H1 (cell line): Measurements from ENCODE around the gene FBLN2. TPM values are rescaled to one million over a fixed set of nuclear protein-coding genes. Genes with fewer than 3 reads are reported as not detected.

Source experiments
- CTCF ChIA-PET: fragments of 300-600 bp; sonication (Branson Sonifier 250); formaldehyde crosslinking; loops from one replicate; lab custom pipeline; 2021; ENCODE audit not compliant: partially characterized antibody; lab: Charles Lee
- POLR2A ChIA-PET: fragments of 300-600 bp; sonication (Branson Sonifier 250); formaldehyde crosslinking; loops from one replicate; lab custom pipeline; 2021; ENCODE audit warnings: inconsistent platforms; ENCODE audit not compliant: partially characterized antibody; lab: Charles Lee
- DNase-seq, 2 experiments: peaks; one replicate each; pipeline versions ENCODE4 v3.0.0 to v3.0.0-alpha.2; 2010 to 2022; ENCODE audit warnings: low spot score in 2 of 2, low read depth in 1 of 2, mixed read lengths in 1 of 2
- FAIRE-seq: peaks from 2 replicates; lab custom pipeline; 2011; peaks lifted over from hg19 to GRCh38; lab: Jason Lieb, UNC
- H2AFZ ChIP-seq: 2 replicates; pipeline ENCODE4 v1.8.1; 2012; ENCODE audit warnings: low read length, inconsistent platforms
- H2AK5ac ChIP-seq: 2 replicates; pipeline ENCODE4 v1.6.1; 2013; ENCODE audit warnings: low read depth, low read length
- H2BK120ac ChIP-seq: replicated peaks from 2 replicates; pipeline ENCODE3; 2013; ENCODE audit warnings: low read depth, low read length, inconsistent platforms
- H2BK12ac ChIP-seq: 2 replicates; pipeline ENCODE4 v1.6.1; 2013; ENCODE audit warnings: low read depth, low read length
- H2BK15ac ChIP-seq: 2 replicates; pipeline ENCODE4 v1.6.1; 2013; ENCODE audit warnings: low read length
- H2BK20ac ChIP-seq: 2 replicates; pipeline ENCODE4 v1.6.1; 2013; ENCODE audit warnings: low read length
- H2BK5ac ChIP-seq: 2 replicates; pipeline ENCODE4 v1.6.1; 2013; ENCODE audit warnings: low read depth, low read length
- H3K14ac ChIP-seq: 2 replicates; pipeline ENCODE4 v1.6.1; 2013; ENCODE audit warnings: inconsistent platforms; ENCODE audit not compliant: insufficient read length
- H3K18ac ChIP-seq: 2 replicates; pipeline ENCODE4 v1.6.1; 2013; ENCODE audit warnings: low read length; ENCODE audit errors: extremely low read depth
- H3K23ac ChIP-seq: 2 replicates; pipeline ENCODE4 v1.6.1; 2013; ENCODE audit warnings: inconsistent platforms; ENCODE audit not compliant: insufficient read length
- H3K23me2 ChIP-seq: 2 replicates; pipeline ENCODE4 v1.6.1; 2013; ENCODE audit warnings: low read depth, low read length
- H3K27ac ChIP-seq: 2 replicates; pipeline ENCODE4 v1.6.1; 2011; ENCODE audit warnings: low read depth, low read length, inconsistent platforms
- H3K27me3 ChIP-seq, 4 experiments: replicated peaks in 1 of 4; 1 replicate in 1 of 4; 2 replicates in 3 of 4; pipeline versions ENCODE4 v1.6.1 to v1.8.1; 2011 to 2013; ENCODE audit warnings: low read length in 3 of 4, mild to moderate bottlenecking in 3 of 4, inconsistent platforms in 2 of 4, mixed read lengths in 2 of 4, moderate library complexity in 1 of 4; ENCODE audit not compliant: control insufficient read depth in 3 of 4, insufficient read depth in 3 of 4; ENCODE audit errors: extremely low read depth in 1 of 4
- H3K36me3 ChIP-seq, 4 experiments: 2 replicates each; pipeline versions ENCODE4 v1.6.1 to v1.8.1; 2011 to 2013; ENCODE audit warnings: mild to moderate bottlenecking in 4 of 4, low read length in 3 of 4, moderate library complexity in 2 of 4, control low read depth in 1 of 4, inconsistent platforms in 1 of 4; ENCODE audit not compliant: insufficient read depth in 4 of 4, control insufficient read depth in 2 of 4
- H3K4ac ChIP-seq: replicated peaks from 2 replicates; pipeline ENCODE3; 2013; ENCODE audit warnings: low read length, low read depth, mixed read lengths, inconsistent platforms; ENCODE audit not compliant: insufficient read length
- H3K4me1 ChIP-seq, 4 experiments: replicated peaks in 1 of 4; 1 replicate in 1 of 4; 2 replicates in 3 of 4; pipeline versions ENCODE4 v1.6.1 to v1.8.1; 2011 to 2013; ENCODE audit warnings: low read length in 3 of 4, inconsistent platforms in 2 of 4, mixed read lengths in 1 of 4; ENCODE audit not compliant: insufficient read depth in 4 of 4, control insufficient read depth in 3 of 4
- H3K4me2 ChIP-seq, 2 experiments: 2 replicates each; pipeline versions ENCODE4 v1.6.1 to v1.8.1; 2011 to 2013; ENCODE audit warnings: low read depth in 2 of 2, low read length in 2 of 2, control low read depth in 1 of 2, inconsistent platforms in 1 of 2, mild to moderate bottlenecking in 1 of 2; ENCODE audit not compliant: insufficient read depth in 1 of 2
- H3K4me3 ChIP-seq, 4 experiments: fragments of 200-600, 300-600 bp in 1 of 4; sonication (generic), shearing (Covaris generic), sonication (Bioruptor Twin) in 1 of 4; 2 replicates each; pipeline versions ENCODE4 v1.5.1 to v1.8.1; 2011 to 2016; ENCODE audit warnings: low read length in 4 of 4, low read depth in 3 of 4, control low read depth in 2 of 4, inconsistent platforms in 2 of 4, mild to moderate bottlenecking in 2 of 4, mixed read lengths in 1 of 4, moderate library complexity in 1 of 4; ENCODE audit not compliant: insufficient read depth in 2 of 4; ENCODE audit errors: extremely low read depth in 1 of 4
- H3K56ac ChIP-seq: replicated peaks from 2 replicates; pipeline ENCODE3; 2013; ENCODE audit warnings: low read depth, mild to moderate bottlenecking, mixed read lengths, low read length, inconsistent platforms; ENCODE audit not compliant: insufficient read length
- H3K79me1 ChIP-seq: 2 replicates; pipeline ENCODE4 v1.6.1; 2013; ENCODE audit warnings: low read depth, low read length, control low read depth
- H3K79me2 ChIP-seq, 2 experiments: 2 replicates each; pipeline versions ENCODE4 v1.6.1 to v1.8.1; 2012 to 2013; ENCODE audit warnings: low read length in 2 of 2, mild to moderate bottlenecking in 2 of 2, inconsistent platforms in 1 of 2; ENCODE audit not compliant: insufficient read depth in 2 of 2, control insufficient read depth in 1 of 2
- H3K9ac ChIP-seq, 4 experiments: replicated peaks in 1 of 4; 1 replicate in 1 of 4; 2 replicates in 3 of 4; pipeline versions ENCODE4 v1.6.1 to v1.8.1; 2011 to 2013; ENCODE audit warnings: low read depth in 3 of 4, low read length in 3 of 4, control low read depth in 2 of 4, mild to moderate bottlenecking in 2 of 4, moderate library complexity in 2 of 4, inconsistent platforms in 1 of 4; ENCODE audit errors: extremely low read depth in 1 of 4
- H3K9me3 ChIP-seq, 2 experiments: 2 replicates each; pipeline versions ENCODE4 v1.6.1 to v1.8.1; 2012 to 2013; ENCODE audit warnings: mild to moderate bottlenecking in 2 of 2, moderate library complexity in 2 of 2, control low read depth in 1 of 2, inconsistent platforms in 1 of 2, low read depth in 1 of 2, low read length in 1 of 2, mixed read lengths in 1 of 2; ENCODE audit not compliant: insufficient read depth in 2 of 2
- H4K20me1 ChIP-seq, 2 experiments: replicated peaks in 1 of 2; 2 replicates each; pipeline versions ENCODE3 to v1.8.1; 2011 to 2013; ENCODE audit warnings: inconsistent platforms in 2 of 2, low read length in 2 of 2, mild to moderate bottlenecking in 1 of 2; ENCODE audit not compliant: insufficient read depth in 2 of 2, control insufficient read depth in 1 of 2
- H4K5ac ChIP-seq: 2 replicates; pipeline ENCODE4 v1.6.1; 2013; ENCODE audit warnings: low read length, low read depth, mixed read lengths, inconsistent platforms; ENCODE audit not compliant: insufficient read length
- H4K8ac ChIP-seq: 2 replicates; pipeline ENCODE4 v1.8.0; 2013; ENCODE audit warnings: mild to moderate bottlenecking, moderate library complexity, low read length, inconsistent platforms; ENCODE audit not compliant: insufficient read depth; ENCODE audit errors: extremely low read depth
- H4K91ac ChIP-seq: replicated peaks from 2 replicates; pipeline ENCODE3; 2013; ENCODE audit warnings: low read length, mixed read lengths, inconsistent platforms; ENCODE audit not compliant: insufficient read length
- HDAC2 ChIP-seq, 2 experiments: fragments of 300-600 bp in 1 of 2; sonication (generic) in 1 of 2; IDR thresholded peaks; 2 replicates each; pipeline ENCODE4 v1.6.1; 2011 to 2012; ENCODE audit warnings: low read depth in 2 of 2, low read length in 2 of 2, mild to moderate bottlenecking in 2 of 2, moderate library complexity in 2 of 2, borderline replicate concordance in 1 of 2, inconsistent platforms in 1 of 2
- JUN ChIP-seq: IDR thresholded peaks from 2 replicates; pipeline ENCODE4 v1.6.1; 2011; ENCODE audit warnings: low read depth, mild to moderate bottlenecking, improper control_type of control experiment, low read length
- JUND ChIP-seq: IDR thresholded peaks from 2 replicates; pipeline ENCODE4 v1.6.1; 2011; ENCODE audit warnings: mild to moderate bottlenecking, improper control_type of control experiment, low read length
- KDM1A ChIP-seq: fragments of 200-600, 300-600 bp; sonication (generic); IDR thresholded peaks from 2 replicates; pipeline ENCODE4 v1.7.1; 2016; ENCODE audit warnings: mild to moderate bottlenecking, low read length, borderline replicate concordance
- POLR2A ChIP-seq, 2 experiments: IDR thresholded peaks; 1 replicate in 1 of 2; 2 replicates in 1 of 2; pipeline ENCODE4 v1.6.1; 2011; ENCODE audit warnings: low read depth in 2 of 2, low read length in 2 of 2, mild to moderate bottlenecking in 2 of 2; ENCODE audit errors: control extremely low read depth in 1 of 2
- POLR2AphosphoS5 ChIP-seq: IDR thresholded peaks from 2 replicates; pipeline ENCODE4 v1.6.1; 2011; ENCODE audit warnings: low read depth, low read length
- POU5F1 ChIP-seq: IDR thresholded peaks from 2 replicates; pipeline ENCODE4 v1.6.1; 2011; ENCODE audit warnings: low read depth, mild to moderate bottlenecking, low read length, moderate library complexity
- SIRT6 ChIP-seq: IDR thresholded peaks from one replicate; pipeline ENCODE4 v1.7.1; 2012; ENCODE audit warnings: low read length, inconsistent platforms
- SIX5 ChIP-seq: IDR thresholded peaks from 2 replicates; pipeline ENCODE4 v1.6.1; 2011; ENCODE audit warnings: mild to moderate bottlenecking, low read depth, low read length
- SP1 ChIP-seq: IDR thresholded peaks from 2 replicates; pipeline ENCODE4 v1.6.1; 2011; ENCODE audit warnings: low read depth, low read length
- SP2 ChIP-seq: IDR thresholded peaks from 2 replicates; pipeline ENCODE4 v1.6.1; 2012; ENCODE audit warnings: mild to moderate bottlenecking, low read length, inconsistent platforms
- WGBS, 2 experiments: shearing (Covaris generic) in 1 of 2; methylation state at CpG; one replicate each; pipeline versions ENCODE4 v1.1.6 to v1.1.7; 2013 to 2015; ENCODE audit warnings: low lambda C conversion rate in 2 of 2, mixed read lengths in 2 of 2, inconsistent platforms in 1 of 2, low coverage in 1 of 2, missing lambda C conversion rate in 1 of 2; ENCODE audit not compliant: insufficient replicate concordance in 2 of 2, insufficient coverage in 1 of 2, insufficient read length in 1 of 2; ENCODE audit errors: extremely low coverage in 1 of 2, missing lambda C conversion rate in 1 of 2; 5-methylcytosine and 5-hydroxymethylcytosine counted together
- polyA plus RNA-seq, 7 experiments: library from polyadenylated mRNA; depleted of rRNA in 3 of 7; stranded (reverse) in 5 of 7; unstranded in 2 of 7; fragments of >200 nt in 5 of 7; fragments of 200-250 nt in 2 of 7; gene quantifications; 1 replicate in 5 of 7; 2 replicates in 1 of 7; 4 replicates in 1 of 7; pipeline versions ENCODE4 v1.2.1 to v1.2.3, GENCODE V29; 2011 to 2013; ENCODE audit warnings: missing spikeins in 2 of 7, mixed read lengths in 2 of 7
- total RNA-seq: library from RNA; stranded (reverse); fragmentation: NEBNext Ultra II Directional; extraction: Animal tissue kit (Norgen Biotek cat#: 25700); gene quantifications from 2 replicates; pipeline ENCODE4 v1.2.1, GENCODE V29; 2021

The FBLN2 gene
- total and polyA plus RNA-seq, 2 of the 8 experiments (the other 6 are each of a cell fraction or from before 2014, with no cell fraction given) = 17.4 to 24.2 TPM

DNA sequence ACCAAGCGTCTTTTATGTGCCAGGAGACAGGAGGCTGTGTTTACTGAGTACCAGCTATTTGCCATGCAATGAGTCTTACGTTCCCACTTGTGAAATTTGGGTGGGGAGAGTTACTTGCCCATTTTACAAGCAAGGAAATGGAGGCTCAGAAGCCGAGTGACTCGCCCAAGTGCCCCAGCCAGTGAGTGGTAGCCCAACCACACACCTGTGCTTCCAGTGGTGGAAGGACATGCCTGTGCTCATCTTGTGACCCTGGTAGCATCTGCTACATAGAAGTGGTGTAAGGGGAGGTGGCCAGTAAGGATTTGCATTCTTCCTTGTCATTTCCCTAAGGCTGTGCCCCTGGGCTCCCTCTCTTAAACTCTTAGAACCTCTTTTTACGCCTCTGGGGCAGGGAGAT, 49.3 kb downstream of the FBLN2 start:
- H3K4me1 ChIP-seq = peaks cover 0 to 8% (median 4%) of the 10 kb centered on the region in 4 experiments; a peak in 3 of 7 replicates
- H3K18ac ChIP-seq = no peak overlapping the region
- no peak overlapping the region for H2BK5ac ChIP-seq
- H2BK20ac ChIP-seq = no peak overlapping the region
- no peaks in the 10 kb centered on the region; a peak in 2 of 7 replicates for H3K27me3 ChIP-seq
- peaks cover 0 to 3% of the 10 kb centered on the region in 2 experiments for H4K20me1 ChIP-seq
- H2BK120ac ChIP-seq = no peak overlapping the region
- no peaks in the 10 kb centered on the region; the same call in 1 of the 2 replicates for H3K23me2 ChIP-seq
- H4K91ac ChIP-seq = no peak overlapping the region
- DNase-seq (no peak), FAIRE-seq (no peak)
- TF ChIP-seq JUN (no peak), POLR2A (IDR thresholded peaks at IDR 0.05; ENCODE audit: control extremely low read depth in 1 of 2, low read depth in 2 of 2, low read length in 2 of 2) (no peak), KDM1A (no peak), SP1 (no peak), POU5F1 (no peak), SP2 (no peak), JUND (no peak), SIRT6 (no peak), POLR2AphosphoS5 (no peak), HDAC2 (IDR thresholded peaks at IDR 0.05; ENCODE audit: borderline replicate concordance in 1 of 2, low read depth in 2 of 2, low read length in 2 of 2) (no peak), SIX5 (no peak)
- H3K79me1 ChIP-seq = no peaks in the 10 kb centered on the region; the same call in 1 of the 2 replicates
- no peak overlapping the region for H4K5ac ChIP-seq
- H3K4me3 ChIP-seq = no peak overlapping the region
- no peak overlapping the region for H3K56ac ChIP-seq
- ChIA-PET CTCF (interaction anchor here (0.5 to 1.4 kb wide), 10 partner anchors 8 to 577 kb away, joined by 3 to 5 read pairs (median 3); no protein-coding TSS in a partner anchor), POLR2A (interaction anchor here (1.0 kb wide), 1 partner anchor 10 kb away, joined by 3 read pairs; no protein-coding TSS in a partner anchor)
- H2BK15ac ChIP-seq = no peak overlapping the region
- 72% methylated on average over 5 of the region's 5 CpGs; no CpG with 5 or more reads in 1 of the 2 experiments for WGBS, 2 experiments
- H3K4me2 ChIP-seq = no peak overlapping the region
- no peak overlapping the region for H3K4ac ChIP-seq
- H2AK5ac ChIP-seq = no peak overlapping the region
- H2AFZ ChIP-seq = no peak overlapping the region
- no peak overlapping the region for H2BK12ac ChIP-seq
- no peak overlapping the region for H3K27ac ChIP-seq
- no peaks in the 10 kb centered on the region for H3K36me3 ChIP-seq
- no peak overlapping the region for H4K8ac ChIP-seq
- H3K79me2 ChIP-seq = no peaks in the 10 kb centered on the region
- H3K23ac ChIP-seq = no peak overlapping the region
- no peak overlapping the region for H3K9ac ChIP-seq
- H3K14ac ChIP-seq = no peak overlapping the region
- no peaks in the 10 kb centered on the region for H3K9me3 ChIP-seq
